Smooth muscle cell (in vitro differentiated cells): Measurements from ENCODE around the gene HDAC10. TPM values are rescaled to one million over a fixed set of nuclear protein-coding genes. Genes with fewer than 3 reads are reported as not detected.

ENCODE experiments used
- DNase-seq: peaks from one replicate; lab custom pipeline; 2025; ENCODE audit not compliant: unreplicated experiment; lab: John Stamatoyannopoulos, UW
- H2AFZ ChIP-seq: fragments of 200-600 bp; sonication (generic); 2 replicates; pipeline ENCODE4 v1.6.0; 2016; ENCODE audit warnings: antibody characterized with exemption, low read depth, mild to moderate bottlenecking
- H3F3A ChIP-seq: fragments of 200-600 bp; sonication (generic); 2 replicates; pipeline ENCODE4 v1.6.0; 2017; ENCODE audit warnings: antibody characterized with exemption, low read depth
- H3K27ac ChIP-seq: fragments of 200-600 bp; sonication (generic); 2 replicates; pipeline ENCODE4 v1.5.1; 2016; ENCODE audit warnings: low read depth, mild to moderate bottlenecking
- H3K27me3 ChIP-seq: fragments of 200-600 bp; sonication (generic); 2 replicates; pipeline ENCODE4 v1.6.1; 2016; ENCODE audit warnings: low read depth, mild to moderate bottlenecking
- H3K36me3 ChIP-seq: fragments of 200-600 bp; sonication (generic); 2 replicates; pipeline ENCODE4 v1.5.1; 2016; ENCODE audit warnings: low read depth
- H3K4me1 ChIP-seq: fragments of 200-600 bp; sonication (generic); 2 replicates; pipeline ENCODE4 v1.5.1; 2016; ENCODE audit warnings: low read depth
- H3K4me2 ChIP-seq: fragments of 200-600 bp; sonication (generic); 2 replicates; pipeline ENCODE4 v1.6.0; 2016; ENCODE audit warnings: mild to moderate bottlenecking
- H3K4me3 ChIP-seq: fragments of 200-600 bp; sonication (generic); 2 replicates; pipeline ENCODE4 v1.5.1; 2016; ENCODE audit warnings: mild to moderate bottlenecking
- H3K79me2 ChIP-seq: fragments of 200-600 bp; sonication (generic); 2 replicates; pipeline ENCODE4 v1.6.0; 2016; ENCODE audit warnings: low read depth, mild to moderate bottlenecking
- H3K9ac ChIP-seq: fragments of 200-600 bp; sonication (generic); 2 replicates; pipeline ENCODE4 v1.6.0; 2016; ENCODE audit warnings: low read depth
- H3K9me3 ChIP-seq: fragments of 200-600 bp; sonication (generic); replicated peaks from 2 replicates; pipeline ENCODE4 v1.5.1; 2016; ENCODE audit warnings: low read depth
- H4K20me1 ChIP-seq: fragments of 200-600 bp; sonication (generic); 2 replicates; pipeline ENCODE4 v1.6.0; 2016; ENCODE audit warnings: low read depth
- whole genome bisulfite sequencing: methylation state at CpG from one replicate; pipeline ENCODE4 v1.1.7; 2016; ENCODE audit warnings: low lambda C conversion rate; 5-methylcytosine and 5-hydroxymethylcytosine counted together
- polyA plus RNA-seq: library from polyadenylated mRNA; unstranded; fragments of >200 nt; fragmentation: Nextera tagmentation; extraction: Ambion mirVana; gene quantifications from 2 replicates; pipeline ENCODE4 v1.2.1, GENCODE V29; 2016
- total RNA-seq: library from RNA; depleted of rRNA; stranded (reverse); fragments of >200 nt; gene quantifications from 2 replicates; pipeline ENCODE4 v1.2.3, GENCODE V29; 2014
- TF ChIP-seq, protein P1 (sequence below): fragments of 200-600 bp; sonication (generic); IDR thresholded peaks from 2 replicates; pipeline ENCODE4 v1.5.1; 2017; ENCODE audit warnings: borderline replicate concordance, mild to moderate bottlenecking, antibody characterized with exemption; ENCODE audit not compliant: insufficient read depth, poor library complexity, severe bottlenecking

HDAC10 gene
- total and polyA plus RNA-seq, 2 experiments from 2014 or later: 9.5 to 15.7 TPM

GRCh38 chr22:50245214-50246072 lies 5.6 kb downstream of the HDAC10 start:
- Histone ChIP-seq H3K4me2 (peak overlapping the region; percentile 92), H3K27me3 (no peaks in the 10 kb centered on the region), H3F3A (peaks cover 5% of the 10 kb centered on the region), H3K4me1 (peaks cover 18% of the 10 kb centered on the region), H4K20me1 (peaks cover 40% of the 10 kb centered on the region), H3K79me2 (peaks cover 43% of the 10 kb centered on the region), H3K27ac (peak overlapping the region; percentile 95), H2AFZ (no peak overlapping the region), H3K36me3 (no peaks in the 10 kb centered on the region), H3K9me3 (no peaks in the 10 kb centered on the region), H3K9ac (peak overlapping the region; percentile 96), H3K4me3 (peak overlapping the region; percentile 90)
- no peak for DNase-seq
- 41% methylated on average over 18 of the region's 53 CpGs for WGBS
- TF ChIP-seq, protein P1, sequence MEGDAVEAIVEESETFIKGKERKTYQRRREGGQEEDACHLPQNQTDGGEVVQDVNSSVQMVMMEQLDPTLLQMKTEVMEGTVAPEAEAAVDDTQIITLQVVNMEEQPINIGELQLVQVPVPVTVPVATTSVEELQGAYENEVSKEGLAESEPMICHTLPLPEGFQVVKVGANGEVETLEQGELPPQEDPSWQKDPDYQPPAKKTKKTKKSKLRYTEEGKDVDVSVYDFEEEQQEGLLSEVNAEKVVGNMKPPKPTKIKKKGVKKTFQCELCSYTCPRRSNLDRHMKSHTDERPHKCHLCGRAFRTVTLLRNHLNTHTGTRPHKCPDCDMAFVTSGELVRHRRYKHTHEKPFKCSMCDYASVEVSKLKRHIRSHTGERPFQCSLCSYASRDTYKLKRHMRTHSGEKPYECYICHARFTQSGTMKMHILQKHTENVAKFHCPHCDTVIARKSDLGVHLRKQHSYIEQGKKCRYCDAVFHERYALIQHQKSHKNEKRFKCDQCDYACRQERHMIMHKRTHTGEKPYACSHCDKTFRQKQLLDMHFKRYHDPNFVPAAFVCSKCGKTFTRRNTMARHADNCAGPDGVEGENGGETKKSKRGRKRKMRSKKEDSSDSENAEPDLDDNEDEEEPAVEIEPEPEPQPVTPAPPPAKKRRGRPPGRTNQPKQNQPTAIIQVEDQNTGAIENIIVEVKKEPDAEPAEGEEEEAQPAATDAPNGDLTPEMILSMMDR: no peak

DNA sequence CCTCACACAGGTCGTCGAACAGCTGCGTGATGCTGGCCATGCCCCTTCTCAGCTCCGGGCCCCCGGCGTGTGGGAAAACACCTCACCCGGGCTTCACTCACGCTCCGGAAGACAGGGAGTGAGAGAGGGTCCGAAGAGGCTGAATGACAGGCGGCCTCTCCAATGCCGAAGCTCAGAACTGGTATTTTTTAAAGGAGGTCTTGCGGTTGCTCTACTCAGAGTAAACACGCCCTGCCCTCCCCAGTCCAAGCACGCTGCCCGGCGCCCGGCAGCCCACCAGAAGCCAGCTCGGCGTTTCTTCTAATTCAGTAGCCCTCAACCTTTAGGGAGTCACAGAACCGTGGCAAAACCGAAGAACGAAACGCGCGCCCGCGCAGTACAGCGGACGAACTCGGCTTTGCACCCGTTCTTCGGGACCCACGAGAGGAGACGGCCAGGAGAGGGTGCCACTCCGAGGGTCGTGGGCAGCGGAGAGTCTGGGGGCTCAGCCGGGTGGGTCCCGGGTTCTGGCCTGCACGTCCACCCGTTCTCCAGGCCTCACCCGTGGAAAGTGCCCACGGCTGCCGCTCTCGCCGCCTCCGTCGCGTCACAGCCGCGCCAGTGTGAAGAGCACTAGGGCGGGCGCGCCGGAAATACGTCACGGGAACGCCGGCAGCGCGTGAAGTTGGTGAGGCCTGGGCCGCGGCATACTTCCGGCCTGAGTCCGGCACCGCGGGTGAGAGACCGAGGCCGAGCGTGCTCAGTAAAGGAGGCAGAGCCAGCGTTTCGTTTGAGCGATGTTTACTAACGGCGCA lies 6.4 kb downstream of the HDAC10 start, which contains the start of gene TUBGCP6:
TUBGCP6 (minus strand) TSS at position 604 of the 794 bp plus-strand sequence; CDS start at position 40, 564 bp downstream.
- H3K27me3 ChIP-seq: no peaks in the 10 kb centered on the region
- H3K4me2 ChIP-seq: peak within 1 kb of the TSS; percentile 92
- H4K20me1 ChIP-seq: peaks cover 42% of the 10 kb centered on the region
- WGBS: 1% methylated on average over 76 of the region's 76 CpGs
- no peaks in the 10 kb centered on the region for H3K9me3 ChIP-seq
- peaks cover 51% of the 10 kb centered on the region for H3K79me2 ChIP-seq
- TF ChIP-seq, protein P1: peak; percentile 9
- H2AFZ ChIP-seq: peak within 1 kb of the TSS; percentile 79
- peak; percentile 69 for DNase-seq
- peak within 1 kb of the TSS; percentile 96 for H3K9ac ChIP-seq
- no peaks in the 10 kb centered on the region for H3K36me3 ChIP-seq
- H3K4me1 ChIP-seq: peaks cover 12% of the 10 kb centered on the region
- H3K27ac ChIP-seq: peak within 1 kb of the TSS; percentile 95
- H3K4me3 ChIP-seq: peak within 1 kb of the TSS; percentile 90
- H3F3A ChIP-seq: no peaks in the 10 kb centered on the region

DNA sequence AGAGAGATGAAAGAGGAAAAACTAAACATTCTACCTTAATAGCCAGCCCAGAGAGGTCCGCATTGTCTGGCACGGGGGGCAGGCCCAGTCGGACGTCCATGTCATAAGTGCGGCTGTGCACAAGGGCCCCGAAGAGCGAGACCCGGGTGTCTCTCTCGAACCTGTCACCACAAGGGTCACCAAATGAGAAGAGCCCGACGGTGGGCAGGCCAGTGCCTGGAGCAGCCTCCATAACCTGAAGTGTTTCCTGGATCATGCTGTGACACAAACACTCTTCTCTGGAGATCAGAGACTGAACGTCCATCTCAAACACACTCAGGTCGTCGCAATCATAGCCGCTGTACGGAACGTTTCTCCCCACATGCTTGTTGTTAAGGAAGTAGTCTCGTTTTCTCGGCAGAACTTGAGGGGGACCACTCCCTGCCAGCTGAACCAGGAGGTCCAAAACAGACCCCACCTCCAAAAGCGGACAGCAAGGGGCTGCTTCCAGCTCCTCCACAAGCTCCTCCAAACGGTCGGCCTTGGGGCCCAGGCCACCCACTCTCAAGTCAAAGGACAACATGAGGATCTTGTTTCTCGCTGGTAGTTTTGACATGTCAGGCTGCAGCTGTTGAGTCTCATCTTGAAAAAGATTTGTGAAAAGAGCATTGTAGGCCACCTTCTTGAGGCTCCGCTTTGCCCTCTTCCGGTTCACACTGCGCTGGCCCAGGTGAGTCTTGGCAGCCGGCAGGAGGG lies 7.2 kb downstream of the HDAC10 start:
- WGBS: 54% methylated on average over 27 of the region's 27 CpGs
- H4K20me1 ChIP-seq: peaks cover 44% of the 10 kb centered on the region
- H3K27ac ChIP-seq: peak overlapping the region; percentile 95
- H3F3A ChIP-seq: no peaks in the 10 kb centered on the region
- peak overlapping the region; percentile 96 for H3K9ac ChIP-seq
- H3K36me3 ChIP-seq: no peaks in the 10 kb centered on the region
- H3K4me2 ChIP-seq: peak overlapping the region; percentile 92
- H3K79me2 ChIP-seq: peaks cover 52% of the 10 kb centered on the region
- H2AFZ ChIP-seq: no peak overlapping the region
- no peak for DNase-seq
- H3K27me3 ChIP-seq: no peaks in the 10 kb centered on the region
- peak overlapping the region; percentile 90 for H3K4me3 ChIP-seq
- TF ChIP-seq, protein P1: no peak
- no peaks in the 10 kb centered on the region for H3K9me3 ChIP-seq
- H3K4me1 ChIP-seq: peaks cover 12% of the 10 kb centered on the region
